ENCODE results near the gene MPZ.

MPZ gene

GRCh38 chr1:161297415-161297814 is 12.4 kb downstream of the MPZ start:
- no peaks in the 10 kb centered on the region for H3K36me3 ChIP-seq
- intact Hi-C loops (cut with DNase I; ENCODE audit: low total_unique reads) = no loop called here

GRCh38 chr1:161290779-161291178 is 19.0 kb downstream of the MPZ start:
- TF ChIP-seq CTCF (IDR thresholded peaks at IDR 0.05) = no peak
- intact Hi-C loops (cut with DNase I; ENCODE audit: low total_unique reads) = no loop called here
- Histone ChIP-seq H3K9me3 (no peaks in the 10 kb centered on the region), H3K27ac (no peak overlapping the region), H3K4me1 (no peaks in the 10 kb centered on the region), H3K4me3 (no peak overlapping the region), H3K36me3 (no peaks in the 10 kb centered on the region), H3K27me3 (no peaks in the 10 kb centered on the region)
- no peak for DNase-seq

More at GRCh38 chr1:161297415-161297814, 12.4 kb downstream of the MPZ start:
- Histone ChIP-seq H3K27ac (no peak overlapping the region), H3K4me3 (no peak overlapping the region), H3K27me3 (no peaks in the 10 kb centered on the region), H3K4me1 (no peaks in the 10 kb centered on the region), H3K9me3 (no peaks in the 10 kb centered on the region)
- no peak for TF ChIP-seq CTCF (IDR thresholded peaks at IDR 0.05)
- DNase-seq = no peak

- TF ChIP-seq CTCF (IDR thresholded peaks at IDR 0.05) = no peak
- Histone ChIP-seq H3K36me3 (no peaks in the 10 kb centered on the region), H3K4me3 (no peak overlapping the region), H3K27ac (no peak overlapping the region), H3K4me1 (no peaks in the 10 kb centered on the region), H3K27me3 (peaks cover 0 to 4% of the 10 kb centered on the region in 2 donors), H3K9me3 (no peaks in the 10 kb centered on the region)
- no peak for DNase-seq
- intact Hi-C loops (cut with DNase I; ENCODE audit: low total_unique reads) = no loop called here
Measured at GRCh38 chr1:161287482-161288054, 22.2 kb downstream of the MPZ start.

GRCh38 chr1:161285521-161285920 is 24.2 kb downstream of the MPZ start:
- Histone ChIP-seq H3K36me3 (no peaks in the 10 kb centered on the region), H3K4me1 (no peaks in the 10 kb centered on the region), H3K9me3 (no peaks in the 10 kb centered on the region), H3K4me3 (no peak overlapping the region), H3K27me3 (peaks cover 0 to 4% of the 10 kb centered on the region in 2 donors), H3K27ac (no peak overlapping the region)
- intact Hi-C loops (cut with DNase I; ENCODE audit: low total_unique reads) = no loop called here
- no peak for TF ChIP-seq CTCF (IDR thresholded peaks at IDR 0.05)
- DNase-seq = no peak

GRCh38 chr1:161285113-161285512 is 24.7 kb downstream of the MPZ start:
- H3K4me3 ChIP-seq = no peak overlapping the region
- no peaks in the 10 kb centered on the region for H3K4me1 ChIP-seq
- H3K27me3 ChIP-seq = peaks cover 0 to 4% of the 10 kb centered on the region in 2 donors
- intact Hi-C loops (cut with DNase I; ENCODE audit: low total_unique reads) = no loop called here
- H3K27ac ChIP-seq = no peak overlapping the region
- no peak for DNase-seq
- H3K9me3 ChIP-seq = no peaks in the 10 kb centered on the region
- no peak for TF ChIP-seq CTCF (IDR thresholded peaks at IDR 0.05)
- no peaks in the 10 kb centered on the region for H3K36me3 ChIP-seq

GRCh38 chr1:161282991-161283390 is 26.8 kb downstream of the MPZ start:
- Histone ChIP-seq H3K36me3 (no peaks in the 10 kb centered on the region), H3K4me3 (no peak overlapping the region), H3K4me1 (no peaks in the 10 kb centered on the region), H3K27ac (no peak overlapping the region), H3K9me3 (no peaks in the 10 kb centered on the region), H3K27me3 (peaks cover 0 to 4% of the 10 kb centered on the region in 2 donors)
- TF ChIP-seq CTCF (IDR thresholded peaks at IDR 0.05) = no peak
- intact Hi-C loops (cut with DNase I; ENCODE audit: low total_unique reads) = no loop called here
- no peak for DNase-seq

All from tibial artery (tissue), 4 donors.